ENCODE results near the gene CDKN1C. TPM values are rescaled to one million over a fixed set of nuclear protein-coding genes. Genes with fewer than 3 reads are reported as not detected.

Gene CDKN1C
- total and polyA plus RNA-seq, 2 of the 8 experiments (the other 6 are each of a cell fraction or from before 2014, with no cell fraction given): 12.8 to 14.1 TPM

- TF ChIP-seq, protein P1, sequence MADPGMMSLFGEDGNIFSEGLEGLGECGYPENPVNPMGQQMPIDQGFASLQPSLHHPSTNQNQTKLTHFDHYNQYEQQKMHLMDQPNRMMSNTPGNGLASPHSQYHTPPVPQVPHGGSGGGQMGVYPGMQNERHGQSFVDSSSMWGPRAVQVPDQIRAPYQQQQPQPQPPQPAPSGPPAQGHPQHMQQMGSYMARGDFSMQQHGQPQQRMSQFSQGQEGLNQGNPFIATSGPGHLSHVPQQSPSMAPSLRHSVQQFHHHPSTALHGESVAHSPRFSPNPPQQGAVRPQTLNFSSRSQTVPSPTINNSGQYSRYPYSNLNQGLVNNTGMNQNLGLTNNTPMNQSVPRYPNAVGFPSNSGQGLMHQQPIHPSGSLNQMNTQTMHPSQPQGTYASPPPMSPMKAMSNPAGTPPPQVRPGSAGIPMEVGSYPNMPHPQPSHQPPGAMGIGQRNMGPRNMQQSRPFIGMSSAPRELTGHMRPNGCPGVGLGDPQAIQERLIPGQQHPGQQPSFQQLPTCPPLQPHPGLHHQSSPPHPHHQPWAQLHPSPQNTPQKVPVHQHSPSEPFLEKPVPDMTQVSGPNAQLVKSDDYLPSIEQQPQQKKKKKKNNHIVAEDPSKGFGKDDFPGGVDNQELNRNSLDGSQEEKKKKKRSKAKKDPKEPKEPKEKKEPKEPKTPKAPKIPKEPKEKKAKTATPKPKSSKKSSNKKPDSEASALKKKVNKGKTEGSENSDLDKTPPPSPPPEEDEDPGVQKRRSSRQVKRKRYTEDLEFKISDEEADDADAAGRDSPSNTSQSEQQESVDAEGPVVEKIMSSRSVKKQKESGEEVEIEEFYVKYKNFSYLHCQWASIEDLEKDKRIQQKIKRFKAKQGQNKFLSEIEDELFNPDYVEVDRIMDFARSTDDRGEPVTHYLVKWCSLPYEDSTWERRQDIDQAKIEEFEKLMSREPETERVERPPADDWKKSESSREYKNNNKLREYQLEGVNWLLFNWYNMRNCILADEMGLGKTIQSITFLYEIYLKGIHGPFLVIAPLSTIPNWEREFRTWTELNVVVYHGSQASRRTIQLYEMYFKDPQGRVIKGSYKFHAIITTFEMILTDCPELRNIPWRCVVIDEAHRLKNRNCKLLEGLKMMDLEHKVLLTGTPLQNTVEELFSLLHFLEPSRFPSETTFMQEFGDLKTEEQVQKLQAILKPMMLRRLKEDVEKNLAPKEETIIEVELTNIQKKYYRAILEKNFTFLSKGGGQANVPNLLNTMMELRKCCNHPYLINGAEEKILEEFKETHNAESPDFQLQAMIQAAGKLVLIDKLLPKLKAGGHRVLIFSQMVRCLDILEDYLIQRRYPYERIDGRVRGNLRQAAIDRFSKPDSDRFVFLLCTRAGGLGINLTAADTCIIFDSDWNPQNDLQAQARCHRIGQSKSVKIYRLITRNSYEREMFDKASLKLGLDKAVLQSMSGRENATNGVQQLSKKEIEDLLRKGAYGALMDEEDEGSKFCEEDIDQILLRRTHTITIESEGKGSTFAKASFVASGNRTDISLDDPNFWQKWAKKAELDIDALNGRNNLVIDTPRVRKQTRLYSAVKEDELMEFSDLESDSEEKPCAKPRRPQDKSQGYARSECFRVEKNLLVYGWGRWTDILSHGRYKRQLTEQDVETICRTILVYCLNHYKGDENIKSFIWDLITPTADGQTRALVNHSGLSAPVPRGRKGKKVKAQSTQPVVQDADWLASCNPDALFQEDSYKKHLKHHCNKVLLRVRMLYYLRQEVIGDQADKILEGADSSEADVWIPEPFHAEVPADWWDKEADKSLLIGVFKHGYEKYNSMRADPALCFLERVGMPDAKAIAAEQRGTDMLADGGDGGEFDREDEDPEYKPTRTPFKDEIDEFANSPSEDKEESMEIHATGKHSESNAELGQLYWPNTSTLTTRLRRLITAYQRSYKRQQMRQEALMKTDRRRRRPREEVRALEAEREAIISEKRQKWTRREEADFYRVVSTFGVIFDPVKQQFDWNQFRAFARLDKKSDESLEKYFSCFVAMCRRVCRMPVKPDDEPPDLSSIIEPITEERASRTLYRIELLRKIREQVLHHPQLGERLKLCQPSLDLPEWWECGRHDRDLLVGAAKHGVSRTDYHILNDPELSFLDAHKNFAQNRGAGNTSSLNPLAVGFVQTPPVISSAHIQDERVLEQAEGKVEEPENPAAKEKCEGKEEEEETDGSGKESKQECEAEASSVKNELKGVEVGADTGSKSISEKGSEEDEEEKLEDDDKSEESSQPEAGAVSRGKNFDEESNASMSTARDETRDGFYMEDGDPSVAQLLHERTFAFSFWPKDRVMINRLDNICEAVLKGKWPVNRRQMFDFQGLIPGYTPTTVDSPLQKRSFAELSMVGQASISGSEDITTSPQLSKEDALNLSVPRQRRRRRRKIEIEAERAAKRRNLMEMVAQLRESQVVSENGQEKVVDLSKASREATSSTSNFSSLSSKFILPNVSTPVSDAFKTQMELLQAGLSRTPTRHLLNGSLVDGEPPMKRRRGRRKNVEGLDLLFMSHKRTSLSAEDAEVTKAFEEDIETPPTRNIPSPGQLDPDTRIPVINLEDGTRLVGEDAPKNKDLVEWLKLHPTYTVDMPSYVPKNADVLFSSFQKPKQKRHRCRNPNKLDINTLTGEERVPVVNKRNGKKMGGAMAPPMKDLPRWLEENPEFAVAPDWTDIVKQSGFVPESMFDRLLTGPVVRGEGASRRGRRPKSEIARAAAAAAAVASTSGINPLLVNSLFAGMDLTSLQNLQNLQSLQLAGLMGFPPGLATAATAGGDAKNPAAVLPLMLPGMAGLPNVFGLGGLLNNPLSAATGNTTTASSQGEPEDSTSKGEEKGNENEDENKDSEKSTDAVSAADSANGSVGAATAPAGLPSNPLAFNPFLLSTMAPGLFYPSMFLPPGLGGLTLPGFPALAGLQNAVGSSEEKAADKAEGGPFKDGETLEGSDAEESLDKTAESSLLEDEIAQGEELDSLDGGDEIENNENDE (IDR thresholded peaks at IDR 0.05; ENCODE audit: insufficient replicate concordance, low read length): no peak
- TF ChIP-seq BCL11A (IDR thresholded peaks at IDR 0.05; ENCODE audit: low read depth in 2 of 2, low read length in 2 of 2): no peak
Observed at GRCh38 chr11:2927851-2928604, 42.5 kb upstream of the CDKN1C start (continued).

Measured in H1 (cell line).